HepG2 (cell line): Measurements from ENCODE around the gene LZTS2. TPM values are rescaled to one million over a fixed set of nuclear protein-coding genes. Genes with fewer than 3 reads are reported as not detected.

ENCODE experiments used
- CBX5 ChIP-seq: sonication (generic); formaldehyde crosslinking; IDR thresholded peaks from 2 replicates; pipeline ENCODE4 v1.4.0; 2020; ENCODE audit warnings: missing genetic modification reagents, borderline replicate concordance
- CENPT ChIP-seq: sonication (generic); formaldehyde crosslinking; IDR thresholded peaks from 2 replicates; pipeline ENCODE4 v1.8.0; 2022; ENCODE audit warnings: low read depth, mild to moderate bottlenecking, moderate library complexity, missing genetic modification reagents
- EED ChIP-seq: sonication (generic); formaldehyde crosslinking; IDR thresholded peaks from 2 replicates; pipeline ENCODE4 v1.5.0; 2020; ENCODE audit warnings: mild to moderate bottlenecking, missing genetic modification reagents
- EP300 ChIP-seq, 3 experiments: sonication (generic) in 1 of 3; formaldehyde crosslinking in 1 of 3; IDR thresholded peaks; 2 replicates each; pipeline versions ENCODE4 v1.5.1 to v1.6.1; 2011 to 2020; ENCODE audit warnings: low read depth in 2 of 3, low read length in 2 of 3, borderline replicate concordance in 1 of 3, improper control_type of control experiment in 1 of 3, mild to moderate bottlenecking in 1 of 3, missing genetic modification reagents in 1 of 3, moderate library complexity in 1 of 3
- GFI1 ChIP-seq: sonication (generic); formaldehyde crosslinking; IDR thresholded peaks from 2 replicates; pipeline ENCODE4 v1.5.0; 2020; ENCODE audit warnings: missing genetic modification reagents, mild to moderate bottlenecking, borderline replicate concordance
- HIVEP1 ChIP-seq: sonication (generic); formaldehyde crosslinking; IDR thresholded peaks from 2 replicates; pipeline ENCODE4 v1.4.0; 2020; ENCODE audit warnings: mild to moderate bottlenecking, missing genetic modification reagents
- KDM5B ChIP-seq: sonication (generic); formaldehyde crosslinking; IDR thresholded peaks from 2 replicates; pipeline ENCODE4 v1.4.0; 2020; ENCODE audit warnings: missing genetic modification reagents, mild to moderate bottlenecking, borderline replicate concordance
- MAFG ChIP-seq: sonication (generic); formaldehyde crosslinking; IDR thresholded peaks from 2 replicates; pipeline ENCODE4 v1.5.1; 2020; ENCODE audit warnings: mild to moderate bottlenecking, missing genetic modification reagents
- NONO ChIP-seq, 2 experiments: fragments of 450-650 bp in 1 of 2; sonication (generic) in 1 of 2; formaldehyde crosslinking in 1 of 2; IDR thresholded peaks in 1 of 2; conservative IDR thresholded peaks in 1 of 2; 2 replicates each; pipeline versions ENCODE4 v1.6.1 to v1.8.0; 2017 to 2022; ENCODE audit warnings: mild to moderate bottlenecking in 1 of 2, missing genetic modification reagents in 1 of 2, moderate library complexity in 1 of 2
- POLR2AphosphoS5 ChIP-seq: IDR thresholded peaks from 2 replicates; pipeline ENCODE4 v1.6.1; 2012; ENCODE audit warnings: low read depth, low read length
- PRMT3 ChIP-seq: sonication (generic); formaldehyde crosslinking; IDR thresholded peaks from 2 replicates; pipeline ENCODE4 v1.8.1; 2022; ENCODE audit warnings: low read depth, mild to moderate bottlenecking, moderate library complexity, missing genetic modification reagents, borderline replicate concordance
- SNAPC2 ChIP-seq: sonication (generic); formaldehyde crosslinking; IDR thresholded peaks from 2 replicates; pipeline ENCODE4 v1.8.1; 2022; ENCODE audit warnings: mild to moderate bottlenecking, missing genetic modification reagents
- THAP11 ChIP-seq: IDR thresholded peaks from 2 replicates; pipeline ENCODE4 v1.6.1; 2016; ENCODE audit warnings: missing biosample characterization, missing genetic modification reagents
- TMF1 ChIP-seq: sonication (generic); formaldehyde crosslinking; IDR thresholded peaks from 2 replicates; pipeline ENCODE4 v1.8.1; 2022; ENCODE audit warnings: low read depth, missing genetic modification reagents
- ZBTB10 ChIP-seq: sonication (generic); formaldehyde crosslinking; IDR thresholded peaks from 2 replicates; pipeline ENCODE4 v1.4.0; 2020; ENCODE audit warnings: missing genetic modification reagents, borderline replicate concordance
- ZFP36 ChIP-seq: fragments of 150-350 bp; IDR thresholded peaks from 2 replicates; pipeline ENCODE4 v1.6.1; 2018; ENCODE audit warnings: borderline replicate concordance, low read length, low read depth; ENCODE audit not compliant: partially characterized antibody
- ZKSCAN5 ChIP-seq: sonication (generic); formaldehyde crosslinking; IDR thresholded peaks from 2 replicates; pipeline ENCODE4 v1.5.1; 2020; ENCODE audit warnings: mild to moderate bottlenecking, missing genetic modification reagents
- ZNF138 ChIP-seq: sonication (generic); formaldehyde crosslinking; IDR thresholded peaks from 2 replicates; pipeline ENCODE4 v1.5.0; 2020; ENCODE audit warnings: mild to moderate bottlenecking, low read depth, missing genetic modification reagents
- ZNF232 ChIP-seq: sonication (generic); formaldehyde crosslinking; IDR thresholded peaks from 2 replicates; pipeline ENCODE4 v1.4.0; 2020; ENCODE audit warnings: missing genetic modification reagents, borderline replicate concordance
- ZNF337 ChIP-seq: sonication (generic); formaldehyde crosslinking; IDR thresholded peaks from 2 replicates; pipeline ENCODE4 v1.5.1; 2020; ENCODE audit warnings: missing genetic modification reagents, low read depth, mild to moderate bottlenecking, borderline replicate concordance
- ZNF343 ChIP-seq: sonication (generic); formaldehyde crosslinking; IDR thresholded peaks from 2 replicates; pipeline ENCODE4 v1.4.0; 2020; ENCODE audit warnings: mild to moderate bottlenecking, missing genetic modification reagents
- ZNF570 ChIP-seq: sonication (generic); formaldehyde crosslinking; IDR thresholded peaks from 2 replicates; pipeline ENCODE4 v1.4.0; 2020; ENCODE audit warnings: mild to moderate bottlenecking, missing genetic modification reagents, borderline replicate concordance
- ZNF598 ChIP-seq: sonication (generic); formaldehyde crosslinking; IDR thresholded peaks from 2 replicates; pipeline ENCODE4 v1.5.1; 2020; ENCODE audit warnings: mild to moderate bottlenecking, missing genetic modification reagents, borderline replicate concordance
- ZNF678 ChIP-seq: sonication (generic); formaldehyde crosslinking; IDR thresholded peaks from 2 replicates; pipeline ENCODE4 v1.4.0; 2020; ENCODE audit warnings: mild to moderate bottlenecking, missing genetic modification reagents
- ZNF713 ChIP-seq: sonication (generic); formaldehyde crosslinking; IDR thresholded peaks from 2 replicates; pipeline ENCODE4 v1.4.0; 2020; ENCODE audit warnings: mild to moderate bottlenecking, missing genetic modification reagents
- ZNF782 ChIP-seq: sonication (generic); formaldehyde crosslinking; IDR thresholded peaks from 2 replicates; pipeline ENCODE4 v1.4.0; 2020; ENCODE audit warnings: missing genetic modification reagents, mild to moderate bottlenecking, borderline replicate concordance
- ZNF891 ChIP-seq: sonication (generic); formaldehyde crosslinking; IDR thresholded peaks from 2 replicates; pipeline ENCODE4 v1.5.0; 2020; ENCODE audit warnings: mild to moderate bottlenecking, missing genetic modification reagents
- ZSCAN9 ChIP-seq: IDR thresholded peaks from 2 replicates; pipeline ENCODE4 v1.6.1; 2016; ENCODE audit warnings: borderline replicate concordance
- polyA plus RNA-seq, 8 experiments: library from polyadenylated mRNA; depleted of rRNA in 3 of 8; stranded (reverse) in 7 of 8; unstranded in 1 of 8; fragments of >200 nt; fragmentation: Illumina TruSeq in 4 of 8; extraction: Trizol in 4 of 8; gene quantifications; 2 replicates each; pipeline versions ENCODE4 v1.2.1 to v1.2.3, GENCODE V29; 2011 to 2016; ENCODE audit warnings: low read depth in 4 of 8, missing spikeins in 1 of 8, mixed read lengths in 1 of 8; ENCODE audit not compliant: insufficient read depth in 1 of 8
- total RNA-seq, 5 experiments: library from RNA; depleted of rRNA; stranded (reverse); fragments of >200 nt; fragmentation: Illumina TruSeq; extraction: Trizol; gene quantifications; 2 replicates each; pipeline ENCODE4 v1.2.3, GENCODE V29; 2016; ENCODE audit warnings: low read depth in 1 of 5

Gene LZTS2
- total and polyA plus RNA-seq, 2 of the 13 experiments (the other 11 are each of a cell fraction or from before 2014, with no cell fraction given): 43.6 to 65.6 TPM

GRCh38 chr10:100998183-100998990 is 1.2 kb upstream of the LZTS2 start (continued):
- peak in 1 of 2 experiments; percentile 41; a peak in 1 of 4 replicates for TF ChIP-seq EP300 (IDR thresholded peaks at IDR 0.05; ENCODE audit: low read depth in 2 of 2, low read length in 2 of 2)
- TF ChIP-seq EP300 (CRISPR knock-in tag; IDR thresholded peaks at IDR 0.05; ENCODE audit: borderline replicate concordance): no peak
- no peak for TF ChIP-seq ZNF678 (CRISPR knock-in tag)
- no peak for TF ChIP-seq TMF1 (CRISPR knock-in tag)
- TF ChIP-seq ZNF782: no peak; the same call in 1 of the 2 replicates
- no peak for TF ChIP-seq ZBTB10 (CRISPR knock-in tag)
- no peak for TF ChIP-seq SNAPC2
- TF ChIP-seq POLR2AphosphoS5: peak; percentile 50
- TF ChIP-seq THAP11 (CRISPR knock-in tag): no peak; the same call in 1 of the 2 replicates
- TF ChIP-seq ZFP36: no peak
- TF ChIP-seq ZSCAN9 (CRISPR knock-in tag): no peak
- no peak for TF ChIP-seq KDM5B (CRISPR knock-in tag)
- TF ChIP-seq GFI1 (CRISPR knock-in tag): no peak
- TF ChIP-seq ZNF570 (CRISPR knock-in tag): no peak
- no peak; the same call in 1 of the 2 replicates for TF ChIP-seq ZNF891 (CRISPR knock-in tag)
- no peak for TF ChIP-seq CENPT
- TF ChIP-seq HIVEP1 (CRISPR knock-in tag): no peak
- TF ChIP-seq ZNF337 (CRISPR knock-in tag): no peak
- no peak for TF ChIP-seq ZNF138 (CRISPR knock-in tag)
- TF ChIP-seq CBX5 (CRISPR knock-in tag): no peak
- no peak for TF ChIP-seq MAFG (CRISPR knock-in tag)
- TF ChIP-seq ZNF343 (CRISPR knock-in tag): no peak
- no peak for TF ChIP-seq ZKSCAN5
- no peak for TF ChIP-seq PRMT3 (CRISPR knock-in tag)
- TF ChIP-seq ZNF713 (CRISPR knock-in tag): no peak
- no peak for TF ChIP-seq NONO (IDR thresholded peaks at IDR 0.05)
- TF ChIP-seq NONO (CRISPR knock-in tag; conservative IDR thresholded peaks at IDR 0.05): peak; percentile 52; the same call in 1 of the 2 replicates
- TF ChIP-seq EED (CRISPR knock-in tag): no peak
- TF ChIP-seq ZNF598 (CRISPR knock-in tag): no peak
- no peak for TF ChIP-seq ZNF232 (CRISPR knock-in tag)
